Pancreas (tissue), 10 donors: Measurements from ENCODE around the gene FMNL2. TPM values are rescaled to one million over a fixed set of nuclear protein-coding genes. Genes with fewer than 3 reads are reported as not detected.

Experiments
- ATAC-seq, 4 donors: fragments of 200-7000 bp; cut with Tn5 transposase; one replicate each; pipeline versions ENCODE4 v1.8.0 to v1.9.1; 2020; ENCODE audit warnings: mild to moderate bottlenecking in 4 of 4, moderate library complexity in 4 of 4
- DNase-seq, 6 donors: peaks; one replicate each; pipeline ENCODE4 v3.0.0-alpha.2; 2020
- FAIRE-seq: peaks from 2 replicates; lab custom pipeline; 2012; peaks lifted over from hg19 to GRCh38; lab: Jason Lieb, UNC
- H3K27ac ChIP-seq, 4 donors: fragments of 200-600 bp; sonication (generic); 1 replicate in 3 of 4; 2 replicates in 1 of 4; pipeline versions ENCODE4 v1.5.0 to v1.8.0; 2020
- H3K27me3 ChIP-seq, 4 donors: fragments of 200-600 bp; one replicate each; pipeline ENCODE4 v1.8.0; 2021
- H3K36me3 ChIP-seq, 3 donors: fragments of 200-600 bp; sonication (generic) in 1 of 3; one replicate each; pipeline versions ENCODE4 v1.5.0 to v1.8.0; 2020 to 2021
- H3K4me1 ChIP-seq, 3 donors: fragments of 200-600 bp; one replicate each; pipeline ENCODE4 v1.8.0; 2021
- H3K4me3 ChIP-seq, 4 donors: fragments of 200-600 bp; sonication (generic) in 2 of 4; one replicate each; pipeline versions ENCODE4 v1.5.0 to v1.8.0; 2020 to 2021
- H3K9me3 ChIP-seq, 4 donors: fragments of 200-600 bp; one replicate each; pipeline ENCODE4 v1.8.0; 2021
- WGBS, 2 donors: extraction: QIAGEN DNeasy Blood & Tissue Kit; methylation state at CpG; one replicate each; pipeline ENCODE4 v1.1.7; 2013; 5-methylcytosine and 5-hydroxymethylcytosine counted together
- intact Hi-C, 3 donors: fragments of 100-400 bp; cut with DNase I; formaldehyde crosslinking; loops; one replicate each; pipeline versions ENCODE4 v1.11.1 to v1.14.2; 2022
- polyA plus RNA-seq, 2 donors: library from polyadenylated mRNA; stranded (reverse); fragments of 200-250 nt; gene quantifications; one replicate each; pipeline ENCODE4 v1.2.3, GENCODE V29; 2013
- total RNA-seq, 6 donors: library from RNA; stranded (reverse); fragmentation: NEBNext Ultra II Directional in 4 of 6; extraction: Animal tissue kit (Norgen Biotek cat#: 25700) in 4 of 6; gene quantifications; one replicate each; pipeline versions ENCODE4 v1.2.1 to v1.2.4, GENCODE V29; 2021 to 2023
- TF ChIP-seq, protein P1 (sequence below), 4 donors: fragments of 200-600 bp; sonication (generic) in 3 of 4; IDR thresholded peaks; one replicate each; pipeline versions ENCODE4 v1.5.0 to v1.8.0; 2021; ENCODE audit warnings: antibody characterized with exemption in 4 of 4
- donor health status: healthy with polysubstance abuse.
- donor health status: DM: no; HTN: no; CAD: no; lungs with moderate emphysema.
- donor health status: DM: no; HTN: no; CAD: no.
- donor health status: control.
- donor health status: control.
- donor health status: Bipolar disorder and iron deficiency.
- donor health status: DM: yes; HTN: yes; CAD: no.
- donor health status: DM: no; HTN: no; CAD: no.
- donor health status: DM: no; HTN: no; CAD: no.
- donor health status: DM: yes; HTN: yes; CAD: no.

Gene FMNL2
- total and polyA plus RNA-seq, 8 donors = 7.5 to 22.3 (median 11.3) TPM

DNA sequence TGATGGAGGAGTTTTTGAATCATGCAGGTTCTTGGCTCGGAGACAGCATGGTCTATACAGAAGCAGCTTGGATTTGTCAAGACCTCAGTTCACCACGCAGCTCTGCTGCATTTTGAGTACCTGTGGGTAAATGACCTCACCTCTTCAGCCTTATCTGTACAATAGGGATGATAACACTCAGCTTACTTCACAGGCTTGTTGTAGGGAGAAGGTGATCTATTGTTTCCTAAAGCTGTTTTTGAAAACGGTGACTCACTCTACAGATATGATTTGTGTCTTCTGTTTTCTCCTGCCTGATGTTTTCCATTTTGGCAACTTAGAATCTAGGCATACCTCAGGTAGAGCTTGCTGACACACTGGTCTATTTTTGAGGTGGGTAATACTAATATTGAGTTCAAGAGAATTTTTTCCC lies 80.3 kb downstream of the FMNL2 start:
- peak; percentile 75 to 81 (median 78) for ATAC-seq
- peaks cover 9 to 35% (median 15%) of the 10 kb centered on the region in 3 donors for H3K4me1 ChIP-seq
- TF ChIP-seq, protein P1, sequence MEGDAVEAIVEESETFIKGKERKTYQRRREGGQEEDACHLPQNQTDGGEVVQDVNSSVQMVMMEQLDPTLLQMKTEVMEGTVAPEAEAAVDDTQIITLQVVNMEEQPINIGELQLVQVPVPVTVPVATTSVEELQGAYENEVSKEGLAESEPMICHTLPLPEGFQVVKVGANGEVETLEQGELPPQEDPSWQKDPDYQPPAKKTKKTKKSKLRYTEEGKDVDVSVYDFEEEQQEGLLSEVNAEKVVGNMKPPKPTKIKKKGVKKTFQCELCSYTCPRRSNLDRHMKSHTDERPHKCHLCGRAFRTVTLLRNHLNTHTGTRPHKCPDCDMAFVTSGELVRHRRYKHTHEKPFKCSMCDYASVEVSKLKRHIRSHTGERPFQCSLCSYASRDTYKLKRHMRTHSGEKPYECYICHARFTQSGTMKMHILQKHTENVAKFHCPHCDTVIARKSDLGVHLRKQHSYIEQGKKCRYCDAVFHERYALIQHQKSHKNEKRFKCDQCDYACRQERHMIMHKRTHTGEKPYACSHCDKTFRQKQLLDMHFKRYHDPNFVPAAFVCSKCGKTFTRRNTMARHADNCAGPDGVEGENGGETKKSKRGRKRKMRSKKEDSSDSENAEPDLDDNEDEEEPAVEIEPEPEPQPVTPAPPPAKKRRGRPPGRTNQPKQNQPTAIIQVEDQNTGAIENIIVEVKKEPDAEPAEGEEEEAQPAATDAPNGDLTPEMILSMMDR (IDR thresholded peaks at IDR 0.05) = no peak
- FAIRE-seq = no peak
- no peak overlapping the region for H3K4me3 ChIP-seq
- intact Hi-C loops = no loop called here
- no peaks in the 10 kb centered on the region for H3K36me3 ChIP-seq
- H3K27ac ChIP-seq = peak overlapping the region in 2 of 4 donors; percentile 3 to 58
- WGBS, 2 donors = 25 to 30% methylated on average over 3 of the region's 3 CpGs
- DNase-seq = peak in 1 of 6 donors; percentile 13
- no peaks in the 10 kb centered on the region for H3K9me3 ChIP-seq
- no peaks in the 10 kb centered on the region for H3K27me3 ChIP-seq

DNA sequence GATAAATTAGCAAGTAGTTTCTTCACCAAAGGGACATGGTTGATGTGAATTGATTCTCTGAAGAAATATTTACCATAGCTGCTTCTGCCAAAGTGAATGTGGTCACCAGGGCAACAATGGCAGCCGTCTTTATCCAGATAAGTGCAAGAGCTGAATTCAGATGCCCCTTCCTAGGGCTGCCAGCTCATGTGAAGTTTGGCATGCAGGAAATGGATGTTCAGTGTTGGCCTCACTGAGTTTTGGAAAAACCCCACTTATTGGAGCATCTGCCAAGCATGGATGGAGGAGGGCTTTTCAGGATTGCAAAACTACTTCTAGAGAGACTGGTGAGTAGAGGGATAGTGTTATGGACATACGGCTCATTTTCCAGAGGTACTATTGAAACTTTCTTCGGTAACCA lies 80.8 kb downstream of the FMNL2 start:
- Histone ChIP-seq H3K4me1 (peaks cover 9 to 30% (median 15%) of the 10 kb centered on the region in 3 donors), H3K27me3 (no peaks in the 10 kb centered on the region), H3K9me3 (no peaks in the 10 kb centered on the region), H3K27ac (peak overlapping the region in 2 of 4 donors; percentile 3 to 58), H3K36me3 (no peaks in the 10 kb centered on the region), H3K4me3 (no peak overlapping the region)
- no peak for FAIRE-seq
- intact Hi-C loops = no loop called here
- 71 to 76% methylated on average over 3 of the region's 3 CpGs for WGBS, 2 donors
- peak in 2 of 4 donors; percentile 8 to 12 for ATAC-seq
- TF ChIP-seq, protein P1 (IDR thresholded peaks at IDR 0.05) = no peak
- DNase-seq = no peak

DNA sequence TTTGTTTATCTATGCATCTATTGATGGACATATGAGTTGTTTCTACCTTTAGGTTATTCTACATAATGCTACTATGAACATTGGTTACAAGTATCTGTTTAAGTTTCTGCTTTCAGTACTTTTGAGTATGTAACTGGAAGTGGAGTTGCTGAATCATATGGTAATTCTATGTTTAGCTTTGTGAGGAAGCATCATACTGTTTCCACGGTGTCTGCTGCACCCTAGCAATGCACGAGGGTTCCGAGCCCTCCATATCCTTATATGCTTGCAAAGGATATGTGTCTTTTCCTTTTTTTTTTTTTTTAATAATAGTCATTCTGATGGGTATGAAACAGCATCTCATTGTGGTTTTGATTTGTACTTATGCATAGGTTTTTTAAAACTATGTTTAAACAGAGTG lies 83.7 kb downstream of the FMNL2 start:
- no peaks in the 10 kb centered on the region for H3K9me3 ChIP-seq
- no peak overlapping the region for H3K4me3 ChIP-seq
- ATAC-seq (peak in 1 of 4 donors; percentile 26), FAIRE-seq (no peak), DNase-seq (no peak)
- TF ChIP-seq, protein P1 (IDR thresholded peaks at IDR 0.05) = no peak
- intact Hi-C loops = no loop called here
- H3K27me3 ChIP-seq = no peaks in the 10 kb centered on the region
- H3K4me1 ChIP-seq = peaks cover 20 to 26% (median 21%) of the 10 kb centered on the region in 3 donors
- H3K27ac ChIP-seq = no peak overlapping the region
- H3K36me3 ChIP-seq = no peaks in the 10 kb centered on the region
- 85 to 87% methylated on average over 3 of the region's 3 CpGs for WGBS, 2 donors

DNA sequence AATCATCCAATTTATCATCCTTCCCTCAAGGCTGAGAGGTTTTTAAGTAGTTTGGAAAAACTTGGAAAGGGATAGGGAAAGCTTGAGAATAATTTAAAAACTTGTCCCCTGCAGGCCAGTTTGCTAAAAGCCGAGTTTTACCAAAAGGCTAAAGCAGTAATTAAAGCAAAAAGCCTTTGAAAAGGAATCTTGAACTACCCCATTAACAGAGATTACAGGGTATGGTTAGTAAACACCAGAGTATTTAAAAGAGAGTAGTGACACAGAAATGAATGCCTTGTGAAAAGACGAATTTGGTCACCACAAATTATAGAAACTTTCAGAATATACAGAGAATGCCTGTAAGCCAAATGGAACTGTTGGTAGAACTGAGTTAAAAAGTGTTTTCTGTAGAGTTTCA lies 85.0 kb downstream of the FMNL2 start:
- H3K36me3 ChIP-seq = no peaks in the 10 kb centered on the region
- no peak overlapping the region for H3K27ac ChIP-seq
- intact Hi-C loops = no loop called here
- no peaks in the 10 kb centered on the region for H3K9me3 ChIP-seq
- WGBS, 2 donors = 65 to 70% methylated on average over 2 of the region's 2 CpGs
- H3K4me1 ChIP-seq = peaks cover 19 to 20% (median 19%) of the 10 kb centered on the region in 3 donors
- no peaks in the 10 kb centered on the region for H3K27me3 ChIP-seq
- TF ChIP-seq, protein P1 (IDR thresholded peaks at IDR 0.05) = no peak
- no peak for FAIRE-seq
- no peak overlapping the region for H3K4me3 ChIP-seq
- no peak for ATAC-seq
- DNase-seq = no peak

DNA sequence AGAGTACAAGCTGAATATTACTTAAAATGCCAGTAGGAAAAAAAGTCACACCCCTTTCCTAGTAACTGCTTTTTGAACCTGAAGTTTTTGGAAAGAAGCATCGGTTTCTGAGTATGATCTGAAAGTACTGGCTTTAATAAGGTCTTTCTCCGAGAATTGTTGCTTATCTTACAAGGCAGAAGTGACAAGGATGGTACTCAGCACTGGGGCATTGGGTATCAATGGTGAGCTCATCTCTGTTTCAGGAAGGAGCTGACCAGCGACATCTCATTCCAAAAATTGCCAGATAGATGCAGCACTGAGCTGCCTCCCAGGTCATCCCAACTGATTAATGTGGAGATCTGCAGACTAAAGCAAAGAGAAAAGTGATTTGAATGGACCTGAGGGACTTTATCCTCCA lies 85.4 kb downstream of the FMNL2 start:
- intact Hi-C loops = no loop called here
- peaks cover 15 to 17% (median 16%) of the 10 kb centered on the region in 3 donors for H3K4me1 ChIP-seq

More for the DNA sequence above, 85.4 kb downstream of the FMNL2 start:
- Histone ChIP-seq H3K4me3 (no peak overlapping the region), H3K27ac (peak overlapping the region in 2 of 4 donors; percentile 68 to 84), H3K36me3 (no peaks in the 10 kb centered on the region), H3K27me3 (no peaks in the 10 kb centered on the region), H3K9me3 (no peaks in the 10 kb centered on the region)
- FAIRE-seq (no peak), DNase-seq (no peak), ATAC-seq (no peak)
- WGBS, 2 donors = 88 to 90% methylated on average over 3 of the region's 3 CpGs
- TF ChIP-seq, protein P1 (IDR thresholded peaks at IDR 0.05) = no peak
